Activated effector memory CD4-positive, alpha-beta T cell treated with anti-CD3 and anti-CD28 coated beads, Interleukin-2, amount 50 U/mL, for 16 hours (primary cell): ENCODE data around the gene BTBD17.
A peak's percentile ranks its signal among the peaks of the same experiment; 100 is the strongest.

Experiments used
- DNase-seq: peaks from one replicate; pipeline ENCODE4 v3.0.0-alpha.2; 2020

BTBD17 gene

GRCh38 chr17:74334393-74335039 is 27.2 kb downstream of the BTBD17 start:
- no peak for DNase-seq

GRCh38 chr17:74332763-74333283 is 28.8 kb downstream of the BTBD17 start:
- no peak for DNase-seq

GRCh38 chr17:74332017-74332650 is 29.5 kb downstream of the BTBD17 start:
- DNase-seq = no peak

GRCh38 chr17:74330446-74330845 is 31.2 kb downstream of the BTBD17 start:
- no peak for DNase-seq

- no peak for DNase-seq
These were observed 32.3 kb downstream of the BTBD17 start for GRCh38 chr17:74329378-74329777.

GRCh38 chr17:74328487-74328886 is 33.2 kb downstream of the BTBD17 start:
- no peak for DNase-seq

- DNase-seq = no peak
These were observed 35.2 kb downstream of the BTBD17 start for GRCh38 chr17:74326506-74326905.

GRCh38 chr17:74325743-74326379 is 35.8 kb downstream of the BTBD17 start, which contains the start of gene KIF19:
TSS of gene KIF19 (plus strand) at chr17:74326226. CDS start at chr17:74326350, 124 bp downstream.
- peak; percentile 86 for DNase-seq

- no peak for DNase-seq
These were observed 36.3 kb downstream of the BTBD17 start for GRCh38 chr17:74325376-74325742.

- no peak for DNase-seq
These were observed 37.1 kb downstream of the BTBD17 start for GRCh38 chr17:74324521-74324920.

GRCh38 chr17:74318391-74318790 is 43.3 kb downstream of the BTBD17 start:
- DNase-seq = no peak

- DNase-seq = no peak
These were observed 44.6 kb downstream of the BTBD17 start for GRCh38 chr17:74317071-74317470.

- no peak for DNase-seq
These were observed 45.4 kb downstream of the BTBD17 start for GRCh38 chr17:74316220-74316619.

GRCh38 chr17:74314877-74315276 is 46.8 kb downstream of the BTBD17 start:
- DNase-seq = no peak

- no peak for DNase-seq
These were observed 51.8 kb downstream of the BTBD17 start for GRCh38 chr17:74309902-74310301.

GRCh38 chr17:74307984-74308773 is 53.5 kb downstream of the BTBD17 start:
- DNase-seq = no peak
